ENCODE measurements around the gene SELENOS. TPM values are rescaled to one million over a fixed set of nuclear protein-coding genes. Genes with fewer than 3 reads are reported as not detected.

The SELENOS gene
- total RNA-seq, 1 donor from 2014 or later: 24.5 TPM

DNA sequence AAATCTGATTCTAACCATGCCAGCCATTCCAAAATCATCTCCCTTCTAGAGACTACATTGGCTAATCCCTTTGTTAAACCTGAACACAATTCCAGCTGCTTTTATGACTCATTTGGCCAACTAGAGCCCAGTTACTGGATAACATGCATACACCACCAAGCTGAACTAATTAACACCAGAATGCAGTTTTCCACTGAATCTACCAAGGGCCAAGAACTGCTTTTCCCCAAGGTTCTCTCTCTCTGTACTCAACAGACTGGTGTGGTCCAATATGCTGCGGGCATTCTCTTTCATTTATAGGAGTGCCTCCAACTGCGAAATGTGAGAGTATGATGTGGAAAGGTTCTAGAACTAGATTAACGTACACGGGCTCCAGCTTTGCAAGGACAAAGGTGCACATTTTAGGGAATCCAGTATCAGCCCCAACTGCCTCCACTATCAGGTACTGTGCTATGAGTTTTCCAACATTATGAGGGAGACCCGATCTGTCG is 26.9 kb downstream of the SELENOS start:
- peaks cover 4% of the 10 kb centered on the region for H3K36me3 Mint-ChIP-seq (ENCODE audit: low read depth)
- DNase-seq: no peak

DNA sequence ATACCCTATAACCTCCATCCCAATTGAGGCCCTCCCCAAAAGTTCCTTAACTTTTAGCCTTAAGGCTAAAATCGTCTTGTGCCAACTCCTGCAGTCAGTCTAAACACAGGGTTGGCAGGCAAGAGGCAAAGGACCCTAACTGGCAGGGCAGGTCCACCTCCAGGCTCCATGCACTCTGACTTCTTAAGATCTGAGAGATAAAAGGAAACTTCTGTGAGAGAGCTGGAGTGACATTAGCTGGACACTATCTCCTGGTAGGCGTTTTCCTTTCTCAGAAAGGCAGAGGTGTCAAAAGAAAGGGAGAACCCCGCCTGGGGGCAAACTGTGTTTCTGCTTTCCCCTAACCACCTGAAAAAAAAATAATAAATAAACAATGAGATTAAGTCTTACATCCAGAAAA is 29.0 kb downstream of the SELENOS start:
- intact Hi-C loops (cut with micrococcal nuclease): no loop called here
- TF ChIP-seq CTCF (IDR thresholded peaks at IDR 0.05): no peak
- ChIA-PET CTCF (interaction anchor here (1.2 to 1.4 kb wide), 2 partner anchors 10 to 240 kb away, joined by 3 to 5 read pairs; no protein-coding TSS in a partner anchor), POLR2A (interaction anchor here (0.5 to 0.7 kb wide), 2 partner anchors 251 to 327 kb away, joined by 3 to 5 read pairs; no protein-coding TSS in a partner anchor)
- Mint-ChIP-seq H3K27ac (no peak overlapping the region), H3K4me1 (peaks cover 80% of the 10 kb centered on the region), H3K36me3 (ENCODE audit: low read depth) (peaks cover 4% of the 10 kb centered on the region), H3K9me3 (no peaks in the 10 kb centered on the region), H3K27me3 (no peaks in the 10 kb centered on the region), H3K4me3 (no peak overlapping the region)
- DNase-seq (no peak), ATAC-seq (ENCODE audit: low read depth) (no peak)

More for the DNA sequence above, 26.9 kb downstream of the SELENOS start:
- Mint-ChIP-seq H3K27me3 (no peaks in the 10 kb centered on the region), H3K27ac (peak overlapping the region; percentile 69), H3K4me1 (peaks cover 60% of the 10 kb centered on the region), H3K9me3 (no peaks in the 10 kb centered on the region), H3K4me3 (peak overlapping the region; percentile 84)
- ChIA-PET CTCF (interaction anchor here (1.0 to 1.7 kb wide), 4 partner anchors 38 to 235 kb away, joined by 3 to 4 read pairs (median 3); no protein-coding TSS in a partner anchor), POLR2A (interaction anchor here (1.0 to 2.7 kb wide), 5 partner anchors 8 to 128 kb away, joined by 3 to 45 read pairs (median 6); partner anchors contain the start of gene SNRPA1)
- no peak for ATAC-seq (ENCODE audit: low read depth)
- TF ChIP-seq CTCF (IDR thresholded peaks at IDR 0.05): no peak
- intact Hi-C loops (cut with micrococcal nuclease): loop anchor here (5.0 kb wide), 1 partner anchor 53 kb away; no protein-coding TSS in a partner anchor

DNA sequence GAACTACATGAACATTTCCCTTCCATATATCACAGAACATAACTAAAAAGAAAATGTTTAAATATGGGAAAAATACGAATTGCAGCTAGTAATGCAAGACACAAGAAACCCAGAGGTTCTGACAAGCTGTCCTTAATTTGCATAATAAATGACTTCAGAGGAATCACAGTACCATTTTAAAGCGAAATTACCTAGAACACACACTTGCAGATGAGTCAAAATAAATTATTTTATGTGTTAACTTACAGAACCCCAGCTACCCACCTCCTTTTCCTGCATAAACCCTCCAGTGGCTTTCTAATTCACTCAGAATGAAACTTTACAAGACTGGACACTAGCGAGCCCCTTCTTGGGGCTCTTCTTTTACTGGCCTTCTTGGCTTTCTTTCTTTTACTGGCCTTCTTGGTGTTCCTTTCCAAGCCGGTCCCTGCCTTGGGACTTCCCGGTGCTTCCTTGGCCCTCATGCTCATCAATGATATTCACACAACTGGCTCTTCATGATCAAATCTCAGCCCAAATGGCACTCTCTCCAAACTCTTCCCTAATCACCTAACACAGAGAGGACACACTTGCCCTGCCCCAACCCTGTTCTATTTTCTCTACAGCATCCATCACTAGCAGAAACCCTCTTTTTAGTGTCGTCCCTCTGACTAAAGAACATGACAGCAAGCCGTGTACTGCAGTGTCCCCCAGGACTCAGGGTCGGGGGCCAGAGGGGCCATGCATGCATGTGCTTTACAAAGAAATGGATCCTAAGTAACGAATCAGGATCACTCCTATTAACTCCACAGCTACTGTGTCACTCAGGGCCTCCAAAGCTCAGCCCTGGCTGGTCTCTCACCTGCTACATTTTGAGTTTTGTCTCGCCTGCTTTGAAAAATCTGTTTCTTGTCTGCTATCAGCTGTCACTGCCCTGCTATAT is 30.2 kb downstream of the SELENOS start:
- ChIA-PET CTCF (interaction anchor here (1.2 to 1.4 kb wide), 2 partner anchors 11 to 239 kb away, joined by 3 to 5 read pairs; no protein-coding TSS in a partner anchor), POLR2A (no interaction called here)
- peaks cover 2% of the 10 kb centered on the region for H3K36me3 Mint-ChIP-seq (ENCODE audit: low read depth)
- no peak for TF ChIP-seq CTCF (IDR thresholded peaks at IDR 0.05)
- ATAC-seq (ENCODE audit: low read depth) (no peak), DNase-seq (no peak)
- H3K9me3 Mint-ChIP-seq: no peaks in the 10 kb centered on the region
- peak overlapping the region; percentile 73 for H3K27ac Mint-ChIP-seq
- intact Hi-C loops (cut with micrococcal nuclease): no loop called here
- H3K27me3 Mint-ChIP-seq: no peaks in the 10 kb centered on the region
- H3K4me3 Mint-ChIP-seq: peak overlapping the region; percentile 64
- H3K4me1 Mint-ChIP-seq: peaks cover 81% of the 10 kb centered on the region

DNA sequence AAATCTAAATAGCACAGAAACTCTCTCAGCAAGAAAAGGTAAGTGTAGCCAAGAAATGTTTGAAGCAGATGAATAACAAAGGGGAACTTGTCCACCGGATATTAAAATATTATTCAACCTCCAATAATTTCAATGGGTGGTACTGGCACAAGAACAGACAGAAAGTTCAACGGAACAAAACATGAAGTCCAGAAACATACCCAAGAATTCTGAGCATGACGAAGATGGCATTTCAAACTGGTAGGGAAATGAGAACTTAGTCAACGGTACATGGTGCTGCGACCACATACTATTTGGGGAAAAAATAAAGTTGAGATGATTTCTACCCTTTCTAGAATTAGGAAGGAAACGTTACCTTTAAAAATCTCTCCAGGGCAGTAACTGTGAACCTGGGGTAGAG is 30.9 kb downstream of the SELENOS start:
- Mint-ChIP-seq H3K36me3 (ENCODE audit: low read depth) (no peaks in the 10 kb centered on the region), H3K4me3 (peak overlapping the region; percentile 64), H3K27me3 (no peaks in the 10 kb centered on the region), H3K9me3 (no peaks in the 10 kb centered on the region), H3K27ac (peak overlapping the region; percentile 73), H3K4me1 (peaks cover 86% of the 10 kb centered on the region)
- CTCF ChIA-PET: no interaction called here
- intact Hi-C loops (cut with micrococcal nuclease): no loop called here
- ATAC-seq (ENCODE audit: low read depth): peak; percentile 5
- POLR2A ChIA-PET: no interaction called here
- TF ChIP-seq CTCF (IDR thresholded peaks at IDR 0.05): no peak
- DNase-seq: no peak
